Measurements from ENCODE around the gene GOLGA6L10.

The GOLGA6L10 gene

GRCh38 chr15:82307714-82308081, 41.6 kb downstream of the GOLGA6L10 start:
- no peak for TF ChIP-seq CTCF (IDR thresholded peaks at IDR 0.05)
- Mint-ChIP-seq H3K9me3 (peaks cover 16% of the 10 kb centered on the region), H3K4me3 (no peak overlapping the region), H3K4me1 (peaks cover 5% of the 10 kb centered on the region), H3K27me3 (ENCODE audit: low read depth, poor library complexity) (peaks cover 24% of the 10 kb centered on the region), H3K27ac (no peak overlapping the region), H3K36me3 (ENCODE audit: low read depth) (no peaks in the 10 kb centered on the region)
- DNase-seq, result no peak

- Mint-ChIP-seq H3K27ac (no peak overlapping the region), H3K27me3 (ENCODE audit: low read depth, poor library complexity) (peaks cover 23% of the 10 kb centered on the region), H3K36me3 (ENCODE audit: low read depth) (no peaks in the 10 kb centered on the region), H3K4me1 (peaks cover 5% of the 10 kb centered on the region), H3K4me3 (no peak overlapping the region), H3K9me3 (peaks cover 16% of the 10 kb centered on the region)
- no peak for DNase-seq
- no peak for TF ChIP-seq CTCF (IDR thresholded peaks at IDR 0.05)
These were observed 42.2 kb downstream of the GOLGA6L10 start for GRCh38 chr15:82306791-82307713.

- TF ChIP-seq CTCF (IDR thresholded peaks at IDR 0.05), result no peak
- no peak for DNase-seq
- H3K9me3 Mint-ChIP-seq, result peaks cover 5% of the 10 kb centered on the region
- H3K4me3 Mint-ChIP-seq, result no peak overlapping the region
- H3K27ac Mint-ChIP-seq, result no peak overlapping the region
- peaks cover 12% of the 10 kb centered on the region for H3K27me3 Mint-ChIP-seq (ENCODE audit: low read depth, poor library complexity)
- H3K36me3 Mint-ChIP-seq (ENCODE audit: low read depth), result no peaks in the 10 kb centered on the region
- H3K4me1 Mint-ChIP-seq, result peaks cover 5% of the 10 kb centered on the region
These were observed 43.6 kb downstream of the GOLGA6L10 start for GRCh38 chr15:82305621-82306048.

GRCh38 chr15:82304778-82305090, 44.5 kb downstream of the GOLGA6L10 start:
- no peak for TF ChIP-seq CTCF (IDR thresholded peaks at IDR 0.05)
- Mint-ChIP-seq H3K4me1 (peaks cover 10% of the 10 kb centered on the region), H3K4me3 (no peak overlapping the region), H3K27me3 (ENCODE audit: low read depth, poor library complexity) (peaks cover 6% of the 10 kb centered on the region), H3K36me3 (ENCODE audit: low read depth) (no peaks in the 10 kb centered on the region), H3K27ac (no peak overlapping the region), H3K9me3 (no peaks in the 10 kb centered on the region)
- DNase-seq, result no peak

- H3K4me1 Mint-ChIP-seq, result peaks cover 10% of the 10 kb centered on the region
- H3K9me3 Mint-ChIP-seq, result no peaks in the 10 kb centered on the region
- H3K27me3 Mint-ChIP-seq (ENCODE audit: low read depth, poor library complexity), result peaks cover 6% of the 10 kb centered on the region
- H3K36me3 Mint-ChIP-seq (ENCODE audit: low read depth), result no peaks in the 10 kb centered on the region
- no peak for TF ChIP-seq CTCF (IDR thresholded peaks at IDR 0.05)
- no peak for DNase-seq
- H3K4me3 Mint-ChIP-seq, result no peak overlapping the region
- no peak overlapping the region for H3K27ac Mint-ChIP-seq
These were observed 45.1 kb downstream of the GOLGA6L10 start for GRCh38 chr15:82303956-82304777.

Measured in nephron progenitor cell (in vitro differentiated cells).